GM12878 (cell line): Measurements from ENCODE around the gene RANBP1. TPM values are rescaled to one million over a fixed set of nuclear protein-coding genes. Genes with fewer than 3 reads are reported as not detected.

Experiments
- ATAC-seq: fragments of 200-7000 bp; cut with Tn5 transposase; 3 replicates; pipeline ENCODE4 v1.9.1; 2020; ENCODE audit warnings: mild to moderate bottlenecking, moderate library complexity
- BruUV-seq: library from RNA; stranded (reverse); fragments of 400-500 nt; replicated peaks from 2 replicates; lab custom pipeline; 2021; lab: Mats Ljungman, UMichigan
- CTCF ChIA-PET: fragments of 300-600 bp; sonication (Branson Sonifier 250); formaldehyde crosslinking; extraction: SDS; loops from one replicate; lab custom pipeline; 2021; ENCODE audit warnings: inconsistent platforms; lab: Yijun Ruan, JAX
- POLR2A ChIA-PET: fragments of 350-600 bp; formaldehyde crosslinking; extraction: SDS; loops from one replicate; lab custom pipeline; 2021; ENCODE audit warnings: inconsistent platforms; lab: Charles Lee
- RAD21 ChIA-PET: fragments of 300-600 bp; sonication (Branson Sonifier 250); formaldehyde crosslinking; loops from one replicate; lab custom pipeline; 2023; ENCODE audit warnings: antibody characterized with exemption; ENCODE audit not compliant: unreplicated experiment; lab: Charles Lee
- SMC1A ChIA-PET: fragments of 300-600 bp; sonication (Branson Sonifier 250); formaldehyde crosslinking; loops from one replicate; lab custom pipeline; 2023; ENCODE audit not compliant: unreplicated experiment, uncharacterized antibody; lab: Charles Lee
- DNase-seq: peaks from one replicate; pipeline ENCODE4 v3.0.0-alpha.2; 2011; ENCODE audit warnings: low read depth, low spot score
- FAIRE-seq: peaks from 3 replicates; lab custom pipeline; 2011; peaks lifted over from hg19 to GRCh38; lab: Jason Lieb, UNC
- H2AFZ ChIP-seq: 2 replicates; pipeline ENCODE4 v1.6.0; 2011; ENCODE audit warnings: low read depth, low read length, control low read depth; ENCODE audit not compliant: control insufficient read depth
- H3K27ac ChIP-seq: 2 replicates; pipeline ENCODE4 v1.5.1; 2011; ENCODE audit warnings: control low read depth; ENCODE audit not compliant: control insufficient read depth, insufficient read depth
- H3K27me3 ChIP-seq, 2 experiments: replicated peaks in 1 of 2; 2 replicates each; pipeline versions ENCODE4 v1.6.0 to v1.6.1; 2011; ENCODE audit warnings: low read length in 1 of 2; ENCODE audit not compliant: control insufficient read depth in 2 of 2, insufficient read depth in 2 of 2
- H3K36me3 ChIP-seq, 2 experiments: 2 replicates each; pipeline ENCODE4 v1.5.1; 2011; ENCODE audit warnings: low read length in 1 of 2; ENCODE audit not compliant: control insufficient read depth in 2 of 2, insufficient read depth in 2 of 2
- H3K4me1 ChIP-seq: 2 replicates; pipeline ENCODE4 v1.6.1; 2011; ENCODE audit warnings: mild to moderate bottlenecking, low read length, moderate library complexity, mixed read lengths; ENCODE audit not compliant: control insufficient read depth, insufficient read depth
- H3K4me2 ChIP-seq: 2 replicates; pipeline ENCODE4 v1.6.0; 2011; ENCODE audit warnings: control low read depth; ENCODE audit not compliant: control insufficient read depth, insufficient read depth
- H3K4me3 ChIP-seq: fragments of 200-600 bp; sonication (generic); 2 replicates; pipeline ENCODE4 v1.5.1; 2016
- H3K79me2 ChIP-seq: 2 replicates; pipeline ENCODE4 v1.6.0; 2011; ENCODE audit warnings: low read length; ENCODE audit not compliant: control insufficient read depth, insufficient read depth
- H3K9ac ChIP-seq: 2 replicates; pipeline ENCODE4 v1.8.0; 2011; ENCODE audit warnings: low read length, control low read depth, mixed read lengths; ENCODE audit not compliant: control insufficient read depth, insufficient read depth
- H3K9me3 ChIP-seq: replicated peaks from 3 replicates; pipeline ENCODE4 v1.5.1; 2011; ENCODE audit warnings: mild to moderate bottlenecking, low read length; ENCODE audit not compliant: control insufficient read depth, insufficient read depth
- H4K20me1 ChIP-seq: 2 replicates; pipeline ENCODE4 v1.6.0; 2011; ENCODE audit not compliant: control insufficient read depth, insufficient read depth
- BCL11A ChIP-seq: IDR thresholded peaks from 2 replicates; pipeline ENCODE4 v1.6.1; 2011; ENCODE audit warnings: low read depth, low read length
- BRCA1 ChIP-seq: IDR thresholded peaks from 2 replicates; pipeline ENCODE4 v1.6.1; 2011; ENCODE audit warnings: low read depth, low read length, improper control_type of control experiment
- EED ChIP-seq: sonication (generic); IDR thresholded peaks from 2 replicates; pipeline ENCODE4 v1.6.1; 2016; ENCODE audit warnings: antibody characterized with exemption, low read depth
- ESRRA ChIP-seq: IDR thresholded peaks from 2 replicates; pipeline ENCODE4 v1.6.1; 2012; ENCODE audit warnings: mild to moderate bottlenecking, low read length, improper control_type of control experiment
- JUND ChIP-seq: IDR thresholded peaks from 2 replicates; pipeline ENCODE4 v1.6.1; 2012; ENCODE audit warnings: low read depth, mild to moderate bottlenecking, low read length, improper control_type of control experiment, moderate library complexity
- MXI1 ChIP-seq: fragments of 150-350 bp; IDR thresholded peaks from 2 replicates; pipeline ENCODE4 v1.6.1; 2011; ENCODE audit warnings: low read depth, mild to moderate bottlenecking, inconsistent platforms, low read length, improper control_type of control experiment
- NFXL1 ChIP-seq: fragments of 450-650 bp; IDR thresholded peaks from 2 replicates; pipeline ENCODE4 v1.6.1; 2017; ENCODE audit warnings: antibody characterized with exemption, mild to moderate bottlenecking, borderline replicate concordance
- SMAD1 ChIP-seq: fragments of 450-650 bp; IDR thresholded peaks from 2 replicates; pipeline ENCODE4 v1.6.1; 2018; ENCODE audit warnings: mild to moderate bottlenecking, low read depth; ENCODE audit not compliant: partially characterized antibody
- SP1 ChIP-seq: IDR thresholded peaks from one replicate; pipeline ENCODE4 v1.6.1; 2011; ENCODE audit warnings: low read depth, low read length
- STAT3 ChIP-seq: IDR thresholded peaks from 2 replicates; pipeline ENCODE4 v1.6.1; 2011; ENCODE audit warnings: low read depth, low read length, improper control_type of control experiment
- SUZ12 ChIP-seq: fragments of 200-600 bp; sonication (generic); IDR thresholded peaks from one replicate; pipeline ENCODE4 v1.6.1; 2018; ENCODE audit warnings: antibody characterized with exemption, mild to moderate bottlenecking; ENCODE audit not compliant: unreplicated experiment
- WGBS: methylation state at CpG from one replicate; pipeline ENCODE4 v1.1.6; 2016; ENCODE audit warnings: low lambda C conversion rate; ENCODE audit not compliant: insufficient replicate concordance, insufficient coverage; ENCODE audit errors: missing lambda C conversion rate; 5-methylcytosine and 5-hydroxymethylcytosine counted together
- in situ Hi-C: fragments of 300-500 bp; cut with MboI; formaldehyde crosslinking; loops from 9 replicates; pipeline ENCODE4 v1.14.3; 2018; ENCODE audit warnings: mixed read lengths
- intact Hi-C: fragments of 100-400 bp; cut with micrococcal nuclease; formaldehyde crosslinking; loops from one replicate; pipeline ENCODE4 v1.14.2; 2022; ENCODE audit not compliant: unreplicated experiment
- polyA plus RNA-seq, 11 experiments: library from polyadenylated mRNA; depleted of rRNA in 4 of 11; unstranded in 6 of 11; stranded (reverse) in 5 of 11; fragments of >200 nt; fragmentation: Nextera tagmentation in 4 of 11; fragmentation: Illumina TruSeq in 1 of 11; extraction: Ambion mirVana in 4 of 11; extraction: Trizol in 1 of 11; gene quantifications; 1 replicate in 1 of 11; 2 replicates in 10 of 11; pipeline versions ENCODE4 v1.2.1 to v1.2.3, GENCODE V29; 2011 to 2016; ENCODE audit warnings: inconsistent platforms in 2 of 11, missing spikeins in 2 of 11, low read depth in 1 of 11
- total RNA-seq, 4 experiments: library from RNA; depleted of rRNA in 3 of 4; stranded (reverse); fragments of >200 nt in 3 of 4; fragmentation: Illumina TruSeq in 1 of 4; extraction: Trizol in 1 of 4; gene quantifications; 2 replicates each; pipeline versions ENCODE4 v1.2.1 to v1.2.3, GENCODE V29; 2013 to 2021
- TF ChIP-seq, protein P1 (sequence below): IDR thresholded peaks from 2 replicates; pipeline ENCODE4 v1.6.1; 2011; ENCODE audit warnings: low read depth, mild to moderate bottlenecking, low read length, moderate library complexity, borderline replicate concordance; ENCODE audit errors: extremely low read depth

RANBP1 gene
- total and polyA plus RNA-seq, 10 of the 15 experiments (the other 5 are each of a cell fraction or from before 2014, with no cell fraction given): 55.3 to 808 (median 394) TPM

DNA sequence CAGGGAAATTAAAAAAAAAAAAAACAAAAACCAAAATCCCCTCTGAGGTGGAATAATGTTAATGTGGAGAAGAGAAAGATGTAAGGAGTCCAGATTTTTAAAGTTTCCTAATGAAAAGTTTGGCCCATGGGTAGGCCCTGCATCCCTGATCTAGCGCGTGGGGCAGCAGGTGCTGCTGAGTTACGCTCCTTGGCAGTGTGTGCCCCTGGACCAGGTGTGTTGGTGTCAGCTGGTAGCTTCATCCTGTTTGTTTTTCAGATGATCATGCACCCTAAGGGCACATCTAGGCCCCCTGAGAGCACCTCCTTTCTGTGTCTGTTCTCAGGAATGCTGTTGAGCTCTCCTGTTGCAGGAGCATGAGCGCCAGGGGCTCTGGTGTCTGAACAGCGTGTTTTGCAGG is 29.1 kb upstream of the RANBP1 start:
- no peaks in the 10 kb centered on the region for H3K27me3 ChIP-seq
- DNase-seq: no peak
- in situ Hi-C loops (no loop called here), intact Hi-C loops (no loop called here)
- H3K9me3 ChIP-seq: no peaks in the 10 kb centered on the region
- H3K4me1 ChIP-seq: peaks cover 3% of the 10 kb centered on the region; the same call in 1 of the 2 replicates
- H2AFZ ChIP-seq: no peak overlapping the region
- TSS peak; percentile 28 for BruUV-seq
- TF ChIP-seq NFXL1: no peak
- TF ChIP-seq BCL11A: no peak
- TF ChIP-seq SUZ12: no peak
- TF ChIP-seq EED: no peak
- TF ChIP-seq ESRRA: no peak
- no peak for TF ChIP-seq MXI1
- no peak for TF ChIP-seq SP1
- no peak for TF ChIP-seq STAT3
- TF ChIP-seq, protein P1, sequence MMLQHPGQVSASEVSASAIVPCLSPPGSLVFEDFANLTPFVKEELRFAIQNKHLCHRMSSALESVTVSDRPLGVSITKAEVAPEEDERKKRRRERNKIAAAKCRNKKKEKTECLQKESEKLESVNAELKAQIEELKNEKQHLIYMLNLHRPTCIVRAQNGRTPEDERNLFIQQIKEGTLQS: no peak
- no peak for TF ChIP-seq JUND
- TF ChIP-seq SMAD1: no peak
- no peak for TF ChIP-seq BRCA1
- WGBS: 91% methylated on average over 5 of the region's 5 CpGs
- peaks cover 26 to 31% of the 10 kb centered on the region in 2 experiments for H3K36me3 ChIP-seq
- no peaks in the 10 kb centered on the region for H4K20me1 ChIP-seq
- ATAC-seq: no peak
- ChIA-PET RAD21 (no interaction called here), POLR2A (interaction anchor here (0.8 kb wide), 1 partner anchor 9 kb away, joined by 3 read pairs; no protein-coding TSS in a partner anchor), CTCF (no interaction called here), SMC1A (no interaction called here)
- peaks cover 36% of the 10 kb centered on the region for H3K79me2 ChIP-seq
- H3K27ac ChIP-seq: no peak overlapping the region
- FAIRE-seq: no peak
- H3K4me3 ChIP-seq: no peak overlapping the region
- H3K4me2 ChIP-seq: no peak overlapping the region
- H3K9ac ChIP-seq: no peak overlapping the region
